Prostate gland (tissue), 2 donors: Measurements from ENCODE around the gene NKAIN4. TPM values are rescaled to one million over a fixed set of nuclear protein-coding genes. Genes with fewer than 3 reads are reported as not detected.

ENCODE experiments used
- DNase-seq: peaks from one replicate; pipeline ENCODE4 v3.0.0-alpha.2; 2019; ENCODE audit warnings: low spot score
- H3K27ac ChIP-seq, 2 donors: fragments of 200-600 bp; sonication (generic); 2 replicates each; pipeline ENCODE4 v1.5.1; 2017 to 2019
- H3K27me3 ChIP-seq: fragments of 200-600 bp; sonication (generic); replicated peaks from 2 replicates; pipeline ENCODE4 v1.5.1; 2019; ENCODE audit not compliant: insufficient read depth
- H3K36me3 ChIP-seq, 2 donors: fragments of 200-600 bp; sonication (generic); 1 replicate in 1 of 2; 2 replicates in 1 of 2; pipeline versions ENCODE4 v1.5.1 to v1.8.1; 2017 to 2019
- H3K4me1 ChIP-seq: fragments of 200-600 bp; sonication (generic); replicated peaks from 2 replicates; pipeline ENCODE4 v1.5.1; 2019
- H3K4me3 ChIP-seq, 2 donors: fragments of 200-600 bp; sonication (generic); 2 replicates each; pipeline ENCODE4 v1.5.1; 2017 to 2019
- H3K9me3 ChIP-seq: fragments of 200-600 bp; sonication (generic); 2 replicates; pipeline ENCODE4 v1.5.1; 2017
- POLR2A ChIP-seq: fragments of 450-650 bp; IDR thresholded peaks from one replicate; pipeline ENCODE4 v1.6.1; 2016; ENCODE audit warnings: antibody characterized with exemption, mild to moderate bottlenecking
- POLR2AphosphoS5 ChIP-seq: sonication (generic); formaldehyde crosslinking; IDR thresholded peaks from one replicate; pipeline ENCODE4 v1.6.1; 2017; ENCODE audit warnings: antibody characterized with exemption
- WGBS: methylation state at CpG from one replicate; pipeline ENCODE4 v1.1.5; 2018; 5-methylcytosine and 5-hydroxymethylcytosine counted together
- intact Hi-C: fragments of 100-400 bp; cut with DNase I; formaldehyde crosslinking; loops from one replicate; pipeline ENCODE4 v1.14.2; 2022
- total RNA-seq, 2 donors: library from RNA; depleted of rRNA; stranded (reverse); fragments of >200 nt; gene quantifications; one replicate each; pipeline ENCODE4 v1.1.0, GENCODE V29; 2016
- TF ChIP-seq, protein P1 (sequence below), 4 experiments: fragments of 200-600 bp in 2 of 4; fragments of 450-650 bp in 2 of 4; sonication (generic) in 2 of 4; IDR thresholded peaks; 1 replicate in 3 of 4; 2 replicates in 1 of 4; pipeline ENCODE4 v1.5.1; 2016 to 2019; ENCODE audit warnings: antibody characterized with exemption in 4 of 4, mild to moderate bottlenecking in 2 of 4, moderate library complexity in 2 of 4

NKAIN4 gene
- total RNA-seq, 2 donors from 2014 or later = 1.2 TPM; not detected in 1

DNA sequence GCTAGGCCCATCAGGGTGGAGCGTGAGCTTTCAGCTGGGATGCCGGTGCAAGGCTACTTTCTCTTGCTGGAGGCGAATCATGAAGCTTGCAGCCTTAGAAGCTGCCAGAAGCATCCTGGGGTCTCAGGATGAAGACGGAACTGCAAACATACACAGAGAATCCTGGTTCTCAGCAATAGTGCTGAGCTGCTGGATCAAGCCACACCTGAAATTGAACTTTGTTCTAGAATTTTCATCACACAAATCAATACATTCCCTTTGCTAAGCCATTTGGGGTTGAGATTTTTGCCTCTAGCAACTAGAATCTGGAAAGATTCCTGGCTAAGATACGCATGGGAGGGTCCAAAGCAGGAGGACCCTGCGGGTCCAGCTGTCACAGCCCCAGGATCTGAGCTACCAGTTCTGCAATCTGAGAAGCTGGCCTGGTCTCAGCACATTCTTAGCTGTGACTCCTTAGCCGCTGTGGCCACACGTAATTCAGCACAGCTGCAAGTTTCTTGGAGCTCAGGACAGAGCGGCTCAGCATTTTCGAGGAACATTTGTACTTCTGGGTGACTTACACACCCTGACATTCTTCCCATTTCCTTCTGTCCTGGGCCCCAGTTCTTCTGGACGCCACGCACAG lies 11.7 kb upstream of the NKAIN4 start:
- intact Hi-C loops = no loop called here
- Histone ChIP-seq H3K36me3 (no peaks in the 10 kb centered on the region), H3K9me3 (no peaks in the 10 kb centered on the region), H3K27ac (no peak overlapping the region), H3K4me3 (no peak overlapping the region), H3K27me3 (peaks cover 5% of the 10 kb centered on the region), H3K4me1 (no peaks in the 10 kb centered on the region)
- 58% methylated on average over 12 of the region's 12 CpGs for WGBS
- no peak for DNase-seq
- TF ChIP-seq, protein P1, sequence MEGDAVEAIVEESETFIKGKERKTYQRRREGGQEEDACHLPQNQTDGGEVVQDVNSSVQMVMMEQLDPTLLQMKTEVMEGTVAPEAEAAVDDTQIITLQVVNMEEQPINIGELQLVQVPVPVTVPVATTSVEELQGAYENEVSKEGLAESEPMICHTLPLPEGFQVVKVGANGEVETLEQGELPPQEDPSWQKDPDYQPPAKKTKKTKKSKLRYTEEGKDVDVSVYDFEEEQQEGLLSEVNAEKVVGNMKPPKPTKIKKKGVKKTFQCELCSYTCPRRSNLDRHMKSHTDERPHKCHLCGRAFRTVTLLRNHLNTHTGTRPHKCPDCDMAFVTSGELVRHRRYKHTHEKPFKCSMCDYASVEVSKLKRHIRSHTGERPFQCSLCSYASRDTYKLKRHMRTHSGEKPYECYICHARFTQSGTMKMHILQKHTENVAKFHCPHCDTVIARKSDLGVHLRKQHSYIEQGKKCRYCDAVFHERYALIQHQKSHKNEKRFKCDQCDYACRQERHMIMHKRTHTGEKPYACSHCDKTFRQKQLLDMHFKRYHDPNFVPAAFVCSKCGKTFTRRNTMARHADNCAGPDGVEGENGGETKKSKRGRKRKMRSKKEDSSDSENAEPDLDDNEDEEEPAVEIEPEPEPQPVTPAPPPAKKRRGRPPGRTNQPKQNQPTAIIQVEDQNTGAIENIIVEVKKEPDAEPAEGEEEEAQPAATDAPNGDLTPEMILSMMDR (IDR thresholded peaks at IDR 0.05) = no peak

DNA sequence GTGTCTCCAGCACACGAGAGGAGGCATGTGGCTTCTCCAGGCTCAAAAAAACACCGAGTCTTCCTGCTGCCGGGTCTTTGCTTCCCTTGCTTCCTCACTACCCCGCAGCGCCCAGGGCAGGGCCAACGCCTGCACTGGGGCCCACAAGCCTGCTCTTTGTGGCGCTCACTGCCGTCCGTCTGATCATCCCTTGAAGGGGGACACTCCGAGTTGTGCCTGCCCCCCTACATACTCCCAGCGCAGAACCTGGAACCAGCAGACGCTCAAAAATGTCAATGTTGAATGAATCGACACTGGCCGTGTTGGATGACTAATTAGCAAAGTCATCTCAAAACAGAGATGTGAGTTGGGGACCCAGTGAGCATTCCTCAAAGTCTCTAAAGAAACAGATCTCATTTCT lies 10.3 kb upstream of the NKAIN4 start:
- no peaks in the 10 kb centered on the region for H3K4me1 ChIP-seq
- no peak for DNase-seq
- 34% methylated on average over 14 of the region's 14 CpGs for WGBS
- no peak for TF ChIP-seq POLR2AphosphoS5
- no peak for TF ChIP-seq POLR2A
- no peak overlapping the region for H3K27ac ChIP-seq
- no peaks in the 10 kb centered on the region for H3K36me3 ChIP-seq
- intact Hi-C loops = no loop called here
- no peak overlapping the region for H3K4me3 ChIP-seq
- H3K9me3 ChIP-seq = no peaks in the 10 kb centered on the region
- peaks cover 5% of the 10 kb centered on the region for H3K27me3 ChIP-seq

DNA sequence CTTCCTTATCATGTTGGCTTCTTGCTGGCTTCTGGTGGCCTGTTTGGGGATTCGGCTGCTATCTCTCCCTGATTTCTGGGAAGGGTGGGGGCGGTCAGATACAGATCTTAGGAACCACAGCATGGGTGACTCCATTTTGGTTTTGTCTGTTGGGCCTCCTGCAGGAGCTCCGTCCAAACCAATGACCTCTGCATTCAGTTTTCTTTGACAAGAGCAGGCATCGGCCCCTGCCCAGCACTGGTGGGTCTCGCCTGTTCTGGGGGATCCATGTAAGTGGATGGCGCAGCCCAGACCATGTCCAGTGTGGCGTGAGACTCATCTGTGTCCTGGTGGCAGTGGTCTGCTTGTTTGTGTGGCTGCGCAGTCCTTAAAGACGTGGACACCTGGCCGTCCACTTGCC lies 9.7 kb upstream of the NKAIN4 start:
- no peaks in the 10 kb centered on the region for H3K9me3 ChIP-seq
- H3K4me3 ChIP-seq = no peak overlapping the region
- H3K27ac ChIP-seq = no peak overlapping the region
- DNase-seq = no peak
- 92% methylated on average over 10 of the region's 10 CpGs for WGBS
- intact Hi-C loops = no loop called here
- TF ChIP-seq POLR2AphosphoS5 = no peak
- TF ChIP-seq, protein P1 (IDR thresholded peaks at IDR 0.05) = no peak
- no peak for TF ChIP-seq POLR2A
- peaks cover 5% of the 10 kb centered on the region for H3K27me3 ChIP-seq
- no peaks in the 10 kb centered on the region for H3K4me1 ChIP-seq
- H3K36me3 ChIP-seq = no peaks in the 10 kb centered on the region

DNA sequence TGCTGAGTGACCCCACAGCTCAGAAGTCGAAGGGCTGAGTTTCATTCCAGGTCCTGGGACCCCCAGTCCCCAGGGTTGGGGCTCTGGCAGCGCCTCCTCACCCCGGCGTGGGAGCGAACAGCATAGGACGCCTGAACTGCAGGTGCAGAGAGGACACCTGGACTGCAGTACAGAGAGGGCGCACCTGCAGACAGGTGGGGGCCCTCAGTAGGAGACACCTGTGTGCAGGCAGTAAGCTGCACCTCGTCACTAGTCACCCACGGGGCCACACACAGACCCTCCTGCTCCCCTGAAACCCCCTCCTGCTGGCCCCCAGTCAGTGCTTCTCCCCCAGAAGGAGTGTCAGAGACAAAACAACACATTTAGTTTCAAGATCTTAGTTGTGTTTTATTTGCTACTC lies 8.6 kb upstream of the NKAIN4 start:
- Histone ChIP-seq H3K27ac (no peak overlapping the region), H3K27me3 (peaks cover 5% of the 10 kb centered on the region), H3K36me3 (no peaks in the 10 kb centered on the region), H3K4me1 (no peaks in the 10 kb centered on the region), H3K4me3 (no peak overlapping the region), H3K9me3 (no peaks in the 10 kb centered on the region)
- no peak for DNase-seq
- TF ChIP-seq, protein P1 (IDR thresholded peaks at IDR 0.05) = no peak
- WGBS = 88% methylated on average over 9 of the region's 9 CpGs
- intact Hi-C loops = no loop called here

DNA sequence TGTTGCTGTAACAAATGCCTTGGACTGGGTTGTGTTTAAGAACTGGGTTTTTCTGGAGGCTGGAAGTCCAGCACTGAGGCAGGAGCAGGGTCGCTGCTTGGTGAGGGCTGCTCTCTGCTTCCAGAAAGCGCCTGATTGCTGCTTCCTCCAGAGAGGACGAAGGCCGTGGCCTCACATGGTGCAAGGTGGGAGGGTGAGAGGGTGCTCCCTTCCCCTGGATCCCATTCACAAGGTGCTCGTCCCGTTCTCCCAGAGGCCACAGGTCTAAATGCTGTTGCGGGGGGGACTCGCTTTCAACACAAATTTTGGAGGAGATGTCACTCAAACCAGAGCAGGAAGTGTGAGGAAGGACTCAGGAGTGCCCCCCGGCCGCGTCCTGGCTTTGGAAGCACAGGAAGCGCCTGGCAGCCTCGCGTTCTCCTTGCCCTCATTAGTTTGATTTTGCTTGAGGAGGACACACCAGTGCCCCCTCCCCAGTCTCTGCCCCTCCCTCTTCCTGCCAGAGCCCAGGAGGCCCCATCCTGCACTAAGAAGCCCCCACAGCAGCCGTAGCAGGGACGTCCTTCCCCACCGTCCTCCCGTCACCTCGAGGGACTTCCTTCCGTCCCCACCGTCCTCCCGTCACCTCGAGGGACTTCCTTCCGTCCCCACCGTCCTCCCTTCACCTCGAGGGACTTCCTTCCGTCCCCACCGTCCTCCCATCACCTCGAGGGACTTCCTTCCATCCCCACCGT lies 7.7 kb upstream of the NKAIN4 start:
- Histone ChIP-seq H3K36me3 (no peaks in the 10 kb centered on the region), H3K27ac (no peak overlapping the region), H3K27me3 (peaks cover 5% of the 10 kb centered on the region), H3K4me3 (no peak overlapping the region), H3K4me1 (no peaks in the 10 kb centered on the region), H3K9me3 (no peaks in the 10 kb centered on the region)
- intact Hi-C loops = no loop called here
- TF ChIP-seq POLR2A (no peak), POLR2AphosphoS5 (no peak)
- TF ChIP-seq, protein P1 (IDR thresholded peaks at IDR 0.05) = no peak
- 60% methylated on average over 30 of the region's 30 CpGs for WGBS
- no peak for DNase-seq
